NCI-H2171 treated with DMSO at 0.1 percent for 48 hours (cell line): ENCODE data around the gene IL7R.
"Not testable (repeated sequence)": the region's sequence is repeated elsewhere in the genome, so short reads cannot be mapped to it uniquely, and the experiment has no call there.

ENCODE experiments used
- DNase-seq: peaks from one replicate; lab custom pipeline; 2025; lab: John Stamatoyannopoulos, UW

The IL7R gene

DNA sequence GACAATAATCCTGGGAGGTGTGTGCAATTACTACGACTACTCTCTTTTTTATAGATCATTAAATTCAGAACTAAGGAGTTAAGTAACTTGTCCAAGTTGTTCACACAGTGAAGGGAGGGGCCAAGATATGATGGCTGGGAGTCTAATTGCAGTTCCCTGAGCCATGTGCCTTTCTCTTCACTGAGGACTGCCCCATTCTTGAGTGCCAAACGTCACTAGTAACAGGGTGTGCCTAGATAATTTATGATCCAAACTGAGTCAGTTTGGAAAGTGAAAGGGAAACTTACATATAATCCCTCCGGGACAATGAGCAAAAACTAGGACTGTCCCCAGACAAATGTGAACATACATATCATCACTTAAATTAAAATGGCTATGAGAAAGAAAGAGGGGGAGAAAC, 20.2 kb downstream of the IL7R start:
- no peak for DNase-seq

DNA sequence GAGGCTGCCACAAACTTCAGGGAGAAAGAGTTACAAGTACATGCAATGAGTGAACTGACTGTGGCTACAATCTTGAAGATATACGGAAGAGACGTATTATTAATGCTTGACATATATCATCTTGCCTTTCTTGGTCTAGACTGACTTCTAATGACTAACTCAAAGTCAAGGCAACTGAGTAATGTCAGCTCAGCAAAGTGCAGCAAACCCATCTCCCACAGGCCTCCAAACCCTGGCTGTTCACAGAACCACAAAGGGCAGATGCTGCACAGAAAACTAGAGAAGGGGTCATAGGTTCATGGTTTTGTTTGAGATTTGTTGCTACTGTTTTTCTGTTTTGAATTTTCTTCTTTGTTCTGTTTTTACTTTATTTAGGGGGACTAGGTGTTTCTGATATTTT, 21.0 kb downstream of the IL7R start:
- DNase-seq, result no peak

DNA sequence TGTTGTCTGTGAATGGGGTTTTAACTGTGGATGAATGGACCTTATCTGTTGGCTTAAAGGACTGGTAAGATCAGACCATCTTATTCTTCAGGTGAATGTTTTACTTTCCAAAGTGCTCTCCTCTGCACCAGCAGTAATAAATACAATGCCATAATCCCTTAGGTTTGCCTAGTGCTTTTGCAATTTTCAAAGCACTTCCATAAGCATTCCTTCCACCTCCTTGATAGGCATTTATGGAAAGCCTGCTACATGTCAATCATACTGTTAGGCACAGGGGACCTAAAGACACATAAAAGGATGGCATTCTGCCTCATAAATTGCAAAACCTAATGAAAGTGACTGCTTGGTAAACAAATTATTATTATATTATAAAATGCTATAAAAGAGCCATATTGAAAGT, 21.4 kb downstream of the IL7R start:
- DNase-seq, result no peak

DNA sequence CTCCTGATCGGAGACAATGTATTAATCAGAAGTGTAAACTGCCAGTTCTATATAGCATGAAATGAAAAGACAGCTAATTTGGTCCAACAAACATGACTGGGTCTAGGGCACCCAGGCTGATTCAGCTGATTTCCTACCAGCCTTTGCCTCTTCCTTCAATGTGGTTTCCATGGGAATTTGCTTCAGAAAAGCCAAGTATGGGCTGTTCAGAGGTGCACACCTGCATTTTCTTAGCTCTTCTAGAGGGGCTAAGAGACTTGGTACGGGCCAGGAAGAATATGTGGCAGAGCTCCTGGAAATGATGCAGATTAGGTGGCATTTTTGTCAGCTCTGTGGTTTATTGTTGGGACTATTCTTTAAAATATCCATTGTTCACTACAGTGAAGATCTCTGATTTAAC, 22.4 kb downstream of the IL7R start:
- DNase-seq, result no peak

DNA sequence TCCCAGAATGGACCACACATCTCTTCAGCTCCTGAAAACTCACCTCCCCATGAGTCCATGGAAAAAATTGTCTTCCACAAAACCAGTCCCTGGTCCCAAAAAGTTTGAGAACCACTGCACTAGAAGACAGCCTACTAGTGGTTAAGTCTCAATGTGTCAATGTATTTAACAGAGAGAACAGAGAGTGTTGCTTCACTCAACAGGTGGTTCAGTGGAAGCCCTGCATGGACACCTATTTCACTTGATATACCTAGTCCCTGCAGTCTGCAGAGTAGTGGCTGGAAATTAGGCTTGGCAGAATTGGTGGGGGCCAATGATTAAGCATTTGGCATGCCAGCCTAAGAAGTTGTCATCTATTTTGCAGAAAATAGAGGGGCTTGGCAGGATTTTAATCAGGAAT, 23.0 kb downstream of the IL7R start:
- DNase-seq, result no peak

DNA sequence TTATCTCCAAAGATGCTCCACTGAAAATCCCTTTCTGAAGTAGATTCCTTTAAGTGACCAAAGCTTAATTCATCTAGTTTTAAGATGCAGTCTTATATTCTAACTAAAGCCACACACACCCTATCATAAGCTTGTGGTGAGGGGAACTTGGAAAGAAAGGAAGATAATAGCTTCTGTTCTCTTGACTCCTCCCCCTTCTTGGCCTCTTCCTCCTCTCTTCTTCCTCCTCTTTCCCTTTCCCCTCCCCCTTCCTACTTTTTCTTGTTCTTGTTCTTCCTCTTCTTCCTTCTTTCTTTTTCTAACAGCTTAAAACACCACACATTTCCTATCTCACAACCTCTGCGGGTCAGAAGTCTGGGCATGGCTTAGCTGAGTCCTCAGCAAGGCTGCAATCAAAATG, 23.5 kb downstream of the IL7R start:
- no peak for DNase-seq

DNA sequence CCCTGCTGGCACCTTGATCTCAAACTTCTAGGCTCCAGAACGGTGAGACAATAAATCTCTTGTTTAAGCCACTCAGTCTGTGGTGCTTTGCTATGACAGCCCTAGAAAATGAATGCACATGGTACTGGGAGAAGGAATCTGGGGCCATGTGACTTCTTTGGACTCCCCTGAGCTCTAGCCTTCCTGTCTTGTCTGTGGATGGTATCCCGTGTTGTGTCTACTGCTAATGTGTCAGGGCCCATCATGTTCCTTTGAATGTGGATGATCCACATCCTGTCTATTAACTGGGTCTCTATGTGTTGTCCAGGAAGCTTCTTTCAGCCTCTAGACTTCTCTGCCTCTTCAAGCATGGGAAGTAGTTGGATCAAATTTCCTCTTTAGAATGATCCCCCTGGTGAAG, 25.1 kb downstream of the IL7R start:
- DNase-seq, result no peak

DNA sequence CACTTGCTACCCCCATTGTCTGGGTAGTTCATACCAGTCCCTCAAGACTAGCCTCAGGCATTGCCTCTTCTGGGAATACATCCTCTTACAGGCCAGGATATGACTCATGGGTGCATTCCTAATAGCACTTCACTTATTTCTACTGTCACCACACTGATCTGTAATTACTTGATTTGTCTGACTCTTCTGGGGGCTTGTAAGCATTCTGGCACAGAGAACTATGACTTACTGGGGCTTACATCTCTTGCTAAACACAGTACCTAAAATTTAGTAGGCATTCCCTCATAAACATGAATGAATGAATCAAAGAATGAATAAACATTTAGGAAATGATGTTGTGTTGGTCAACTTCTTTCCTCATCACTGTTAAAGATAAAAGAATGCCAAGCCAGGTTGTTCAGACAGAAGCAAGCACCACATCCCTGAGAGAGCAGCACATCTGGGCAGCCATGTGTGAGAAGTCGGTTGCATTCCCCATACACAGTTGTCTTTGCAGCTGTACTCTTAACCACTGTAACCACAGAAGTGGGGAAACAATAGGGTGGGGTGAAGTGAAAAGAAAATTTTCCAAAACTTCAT, 27.6 kb downstream of the IL7R start:
- no peak for DNase-seq

DNA sequence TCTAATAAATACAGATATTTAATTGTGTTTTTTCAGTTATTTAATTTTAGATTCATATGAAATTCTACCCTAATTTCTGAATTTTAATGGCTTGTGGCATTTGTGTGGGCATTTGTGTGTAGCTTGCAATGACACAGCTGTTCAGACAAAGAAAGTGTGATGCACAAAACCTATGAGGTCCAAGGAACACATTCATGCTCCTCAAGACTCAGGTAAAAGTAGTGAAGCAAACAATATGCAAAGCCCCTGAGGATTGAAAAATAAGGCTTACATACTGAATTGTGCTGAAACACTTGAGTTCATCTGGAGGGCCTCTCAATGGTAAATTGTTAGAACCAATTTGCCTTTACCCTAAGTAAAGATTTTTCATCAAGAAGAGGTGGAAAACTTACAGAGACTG, 28.1 kb downstream of the IL7R start:
- DNase-seq, result no peak

DNA sequence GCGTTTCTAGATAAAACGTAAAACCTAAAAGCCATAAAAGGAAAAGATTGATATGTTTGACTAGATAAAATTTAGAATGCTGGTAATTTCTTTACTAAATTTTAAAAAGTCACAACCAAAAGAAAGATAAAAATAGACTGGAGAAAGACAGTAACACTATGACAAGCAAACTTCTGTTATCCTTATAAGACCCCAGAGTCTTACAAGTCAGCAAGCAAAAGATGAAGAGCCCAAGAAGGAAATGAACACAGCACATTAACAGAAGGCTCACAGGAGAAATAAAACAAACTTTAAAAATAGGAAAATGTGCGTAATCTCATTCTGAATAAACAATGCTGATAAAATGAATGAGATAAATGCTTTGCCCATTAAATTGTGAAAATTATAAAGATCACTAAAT, 29.7 kb downstream of the IL7R start:
- no peak for DNase-seq

DNA sequence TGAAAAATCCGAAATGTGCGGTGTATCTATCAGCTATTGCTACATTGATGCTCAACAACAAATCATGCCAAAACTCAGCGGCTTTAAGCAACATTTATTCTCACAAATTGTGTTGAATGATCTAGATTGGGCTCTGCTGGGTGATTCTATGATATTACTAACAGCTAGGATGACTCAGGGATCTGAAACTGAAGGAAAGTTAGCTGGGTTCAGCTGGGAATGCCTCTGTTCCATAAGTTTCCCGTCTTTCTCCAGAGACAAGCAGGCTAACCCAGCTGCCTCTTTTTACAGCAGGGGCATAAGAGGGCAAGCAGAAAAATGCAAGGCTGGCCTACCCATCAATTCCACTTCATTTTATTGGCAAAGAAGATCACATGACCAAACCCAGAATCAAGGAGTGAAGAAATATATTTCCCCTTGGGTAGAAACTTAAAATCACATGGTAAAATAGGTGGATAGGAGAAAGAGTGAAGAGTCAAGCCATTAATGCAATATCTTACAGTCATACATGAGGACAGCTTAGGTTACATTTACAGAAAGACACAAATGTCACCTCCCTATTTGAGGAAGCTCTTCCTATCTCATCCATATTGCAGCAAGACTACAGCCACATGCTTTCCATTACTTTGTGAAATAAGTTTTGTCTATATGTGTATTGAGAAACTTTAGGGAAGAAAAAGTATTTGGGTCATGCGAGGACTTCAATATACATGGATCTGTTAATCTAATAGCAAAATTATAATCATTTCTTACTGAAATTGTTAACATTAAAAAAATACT, 30.8 kb downstream of the IL7R start:
- no peak for DNase-seq

DNA sequence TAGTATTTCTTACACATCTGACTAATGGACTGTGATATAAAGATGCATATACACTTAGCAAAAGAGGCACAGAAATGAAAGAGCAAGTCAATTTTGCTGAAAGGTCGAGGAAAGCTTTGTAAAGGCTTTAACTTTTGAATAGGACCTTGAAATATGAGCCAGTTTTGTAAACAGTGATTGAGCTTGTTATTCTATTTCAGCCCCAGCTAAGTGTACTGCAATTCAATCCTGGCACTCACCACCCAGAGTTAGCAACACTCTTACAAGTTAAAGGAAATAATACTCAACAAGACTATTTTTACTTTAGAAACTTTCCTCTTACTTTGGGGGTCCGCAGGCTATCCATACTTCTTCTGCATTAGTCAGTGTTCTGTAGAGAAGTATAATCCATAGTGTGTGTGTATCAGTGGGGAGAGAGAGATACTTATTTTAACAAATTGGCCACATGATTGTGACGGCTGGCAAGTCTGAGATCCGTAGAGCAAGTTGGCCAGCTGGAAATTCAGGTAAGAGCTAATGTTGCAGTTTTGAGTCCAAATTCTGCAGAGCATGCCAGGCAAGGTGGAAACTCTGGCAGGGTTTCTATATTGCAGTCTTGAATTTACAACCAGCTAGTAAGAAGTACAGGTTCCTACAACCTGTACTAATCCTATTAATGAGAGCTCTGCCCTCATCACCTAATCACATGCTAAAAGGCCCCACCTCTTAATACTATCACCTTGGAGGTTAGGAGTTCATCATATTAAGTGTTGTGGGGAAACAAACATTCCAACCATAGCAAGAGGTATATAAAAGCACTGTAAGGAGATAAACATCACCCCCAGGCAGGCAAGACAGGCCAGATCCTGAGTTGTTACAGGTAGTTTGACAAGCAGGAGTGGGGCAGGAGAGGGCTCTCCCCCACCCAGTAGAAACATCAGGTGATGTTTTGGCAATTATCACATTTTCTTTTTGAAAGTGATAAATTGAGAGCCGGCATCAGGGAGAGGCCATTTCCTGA, 33.6 kb downstream of the IL7R start:
- peak; percentile 39 for DNase-seq

DNA sequence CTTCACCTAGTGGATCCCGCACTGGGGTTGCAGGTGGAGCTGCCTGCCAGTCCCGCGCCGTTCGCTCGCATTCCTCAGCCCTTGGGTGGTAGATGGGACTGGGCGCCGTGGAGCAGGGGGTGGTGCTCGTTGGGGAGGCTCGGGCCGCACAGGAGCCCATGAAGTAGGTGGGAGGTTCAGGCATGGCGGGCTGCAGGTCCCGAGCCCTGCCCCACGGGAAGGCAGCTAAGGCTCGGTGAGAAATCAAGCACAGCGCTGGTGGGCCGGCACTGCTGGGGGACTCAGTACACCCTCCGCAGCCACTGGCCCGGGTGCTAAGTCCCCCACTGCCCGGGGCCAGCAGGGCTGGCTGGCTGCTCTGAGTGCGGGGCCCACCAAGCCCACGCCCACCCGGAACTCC, 36.1 kb downstream of the IL7R start:
- DNase-seq, result not testable (repeated sequence)

DNA sequence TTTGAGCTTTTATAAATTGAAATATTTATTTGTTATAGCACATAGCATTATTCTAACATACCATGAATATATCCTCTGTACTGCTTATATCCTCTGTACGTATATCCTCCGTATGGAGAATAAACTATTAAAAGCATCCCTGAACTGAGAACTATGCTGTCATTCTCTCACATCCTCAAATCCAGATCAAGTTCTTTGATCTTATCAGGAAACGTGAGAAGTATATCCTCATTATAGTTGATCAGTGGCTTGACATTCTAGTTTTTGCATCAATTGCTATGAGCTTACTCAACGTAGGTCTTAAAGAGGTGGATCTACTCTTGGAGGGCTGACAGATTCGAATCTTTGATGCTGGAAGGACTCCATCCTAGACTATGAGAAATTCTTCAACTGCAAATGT, 37.4 kb downstream of the IL7R start:
- DNase-seq, result no peak

DNA sequence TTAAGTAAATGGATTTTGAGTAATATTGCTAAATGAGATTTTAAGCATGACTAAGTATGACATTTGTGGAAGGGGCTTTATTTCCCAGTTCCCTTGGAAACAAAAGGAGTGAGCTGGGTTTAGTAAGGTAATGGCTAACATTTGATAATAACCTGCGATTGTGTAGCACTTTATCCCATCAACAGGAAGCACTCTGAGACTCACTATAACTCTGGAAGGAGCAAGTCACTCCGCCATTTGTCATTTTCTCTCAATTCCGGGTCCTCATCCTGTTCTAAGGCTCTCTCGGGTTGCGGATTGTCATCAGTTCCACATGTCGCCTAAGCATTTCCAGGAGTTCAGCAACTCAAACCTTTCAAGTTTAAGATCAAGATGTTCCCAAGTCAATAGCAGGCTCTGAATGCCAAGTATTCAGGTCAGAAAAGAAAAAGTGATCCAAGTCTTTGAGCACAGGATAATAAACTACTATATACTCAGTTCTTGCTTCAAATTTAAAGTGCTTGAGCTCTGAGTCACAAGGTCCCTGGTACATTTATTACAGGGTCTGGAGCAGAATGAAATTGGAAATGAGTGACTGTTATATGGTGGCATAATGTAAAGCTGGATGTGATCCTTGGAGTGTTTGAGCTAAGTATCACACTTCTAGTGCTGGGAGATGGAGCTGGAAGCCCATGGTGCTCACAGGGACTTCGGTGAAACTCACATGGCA, 42.4 kb downstream of the IL7R start:
- DNase-seq, result peak; percentile 52

DNA sequence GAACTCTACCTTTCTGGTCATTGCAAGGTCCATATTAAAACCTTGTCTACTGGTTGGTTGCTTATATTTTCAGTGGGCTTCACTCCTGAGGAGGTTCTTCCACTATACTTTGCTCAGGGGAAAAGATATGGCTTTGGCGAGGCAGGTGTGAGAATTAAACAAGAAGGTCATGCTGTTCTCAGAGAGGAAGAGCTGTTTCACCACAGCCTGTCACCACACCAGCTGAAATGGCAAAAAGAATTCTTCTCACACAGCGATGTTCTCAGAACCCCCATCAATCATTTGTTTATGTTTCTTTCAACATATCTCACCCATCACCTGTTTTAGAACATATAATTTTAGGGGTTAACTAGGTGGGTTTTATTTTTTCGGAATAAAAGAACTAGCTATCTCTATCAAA, 43.1 kb downstream of the IL7R start:
- peak; percentile 89 for DNase-seq

DNA sequence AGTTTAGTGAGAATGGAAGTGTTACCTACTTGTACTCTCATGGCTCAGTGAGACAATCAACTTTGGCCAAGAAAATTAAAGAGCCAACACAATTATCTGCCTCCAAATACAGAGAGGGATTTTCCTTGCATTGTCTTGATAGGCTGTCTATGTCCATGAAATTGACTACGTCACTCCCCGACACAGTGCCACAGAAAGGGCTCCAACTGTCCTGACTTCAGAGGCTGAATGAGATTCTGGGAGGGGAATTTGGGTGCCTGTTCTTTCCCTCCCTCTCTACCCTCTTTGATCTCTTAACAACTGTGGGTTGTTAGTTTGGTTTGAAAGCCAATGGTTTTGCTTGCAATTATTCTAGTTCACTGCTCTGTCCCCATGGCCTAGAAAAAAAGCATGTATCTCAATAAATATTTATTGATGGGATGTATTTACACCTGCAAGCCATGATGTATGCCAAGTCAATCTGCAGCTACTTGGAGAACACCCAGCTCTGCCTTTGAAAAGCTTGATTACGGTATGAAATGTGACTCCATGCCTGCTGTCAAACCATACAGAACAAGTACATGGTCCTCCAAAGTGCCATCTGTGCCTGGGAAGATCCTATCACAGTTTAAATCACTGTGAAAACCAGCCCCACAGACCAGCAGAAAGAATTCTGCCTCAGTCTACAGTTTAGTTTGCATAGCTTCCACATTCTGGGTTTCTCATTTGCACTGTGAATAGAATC, 44.4 kb downstream of the IL7R start:
- peak; percentile 99 for DNase-seq

DNA sequence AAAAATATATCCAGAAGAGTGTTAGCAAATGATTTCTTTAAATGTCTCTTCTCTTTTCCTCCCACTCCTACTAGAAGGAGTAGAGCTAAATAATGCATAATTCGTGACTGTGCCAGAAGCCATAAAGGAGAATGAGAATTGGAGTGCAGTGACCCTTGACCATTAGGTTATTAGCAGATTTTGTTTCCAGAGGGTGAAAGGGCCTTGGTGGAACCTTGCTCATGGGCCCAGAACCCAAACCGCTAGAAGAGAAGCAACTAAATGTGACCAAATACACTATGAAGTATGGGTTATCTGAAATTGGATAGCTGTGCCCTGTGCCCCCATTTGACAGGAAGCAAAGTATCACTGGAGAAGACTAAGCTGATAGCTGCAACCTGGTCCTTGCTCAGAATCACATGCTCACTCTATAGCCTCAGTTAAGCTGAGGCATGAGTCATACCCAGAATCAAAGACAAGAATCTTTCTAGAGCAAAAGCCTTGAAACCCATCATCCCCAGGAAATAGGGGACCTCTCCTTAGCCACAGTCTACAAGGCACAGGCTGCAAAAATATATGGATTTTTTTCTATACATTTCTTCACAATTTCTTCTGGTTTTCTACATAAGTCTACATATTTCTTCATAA, 45.5 kb downstream of the IL7R start:
- DNase-seq, result peak; percentile 73

DNA sequence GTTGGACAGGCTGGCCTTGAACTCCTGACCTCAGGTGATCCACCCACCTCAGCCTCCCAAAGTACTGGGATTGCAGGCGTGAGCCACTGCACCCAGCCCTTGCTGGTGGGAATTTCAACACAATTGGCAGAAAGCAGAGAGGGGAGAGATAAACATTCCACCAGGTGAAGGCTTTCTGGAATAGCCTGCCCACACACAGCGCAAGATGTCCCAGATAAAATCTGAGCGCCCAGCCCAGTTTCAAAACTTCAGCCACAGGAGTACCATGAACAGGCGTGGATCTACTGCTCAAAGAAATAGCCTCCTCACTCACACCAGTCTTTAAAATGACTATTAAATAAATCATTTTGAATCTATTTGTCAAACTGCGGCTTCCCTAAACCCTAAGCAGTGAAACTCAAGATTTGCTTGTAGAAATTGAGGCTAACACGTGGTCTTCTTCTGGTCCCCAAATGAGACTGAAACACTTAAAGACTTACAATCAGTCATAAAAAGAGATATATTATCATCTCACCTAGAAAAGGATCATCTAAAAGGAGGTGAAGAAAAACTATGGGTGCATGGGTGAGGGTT, 47.0 kb downstream of the IL7R start:
- no peak for DNase-seq

DNA sequence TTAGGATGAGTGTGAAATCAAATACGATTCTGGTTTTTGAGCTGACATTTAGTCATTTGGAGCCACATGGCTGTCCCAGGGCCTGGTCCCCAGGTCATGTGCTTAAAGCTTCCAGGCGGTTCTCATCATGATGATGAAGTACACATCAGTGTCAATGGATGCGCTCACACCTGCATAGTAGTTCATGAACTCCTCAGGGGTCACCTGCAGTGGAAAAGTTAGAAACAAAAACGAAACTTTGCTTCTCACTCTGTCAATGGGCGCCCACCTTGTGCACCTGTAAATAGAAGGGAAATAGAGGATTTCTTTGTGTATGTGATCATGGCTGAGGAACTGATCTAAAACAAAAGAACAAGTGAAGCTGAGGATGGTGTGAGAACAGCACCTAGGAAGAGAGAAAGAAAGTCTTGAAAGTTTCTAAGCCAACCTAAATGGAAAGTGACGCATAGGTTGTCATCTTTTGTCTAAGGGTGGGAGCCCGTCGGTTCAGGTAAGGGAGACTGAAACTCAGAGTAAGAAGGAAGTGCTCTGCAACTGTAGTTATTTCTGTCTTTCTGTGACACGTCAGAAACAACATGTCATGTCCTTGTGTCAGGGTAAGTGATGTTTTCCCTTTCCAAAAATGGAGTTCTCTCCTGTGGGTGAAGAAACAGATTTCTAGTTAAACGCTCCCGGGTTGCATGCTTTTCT, 47.9 kb downstream of the IL7R start:
- no peak for DNase-seq
